Cardiac muscle cell (in vitro differentiated cells and primary cell): ENCODE data around the gene MGARP. TPM values are rescaled to one million over a fixed set of nuclear protein-coding genes. Genes with fewer than 3 reads are reported as not detected.

Experiments used
- DNase-seq, 2 donors: peaks; one replicate each; pipeline versions ENCODE4 v3.0.0 to v3.0.0-alpha.2; 2010 to 2017; ENCODE audit warnings: low read depth in 1 of 2, low spot score in 1 of 2
- H3K27ac ChIP-seq: fragments of 200-600 bp; sonication (generic); 2 replicates; pipeline ENCODE4 v1.5.1; 2016
- H3K27me3 ChIP-seq: fragments of 200-600 bp; sonication (generic); 2 replicates; pipeline ENCODE4 v1.6.0; 2016; ENCODE audit warnings: control low read depth
- H3K36me3 ChIP-seq: fragments of 200-600 bp; sonication (generic); 2 replicates; pipeline ENCODE4 v1.5.1; 2016; ENCODE audit warnings: control low read depth
- H3K4me1 ChIP-seq: fragments of 200-600 bp; sonication (generic); 2 replicates; pipeline ENCODE4 v1.8.1; 2017; ENCODE audit warnings: low read depth, mild to moderate bottlenecking, mixed run types
- H3K4me3 ChIP-seq: fragments of 200-600 bp; sonication (generic); 2 replicates; pipeline ENCODE4 v1.5.1; 2016; ENCODE audit warnings: mild to moderate bottlenecking
- H3K9me3 ChIP-seq: fragments of 200-600 bp; sonication (generic); 2 replicates; pipeline ENCODE4 v1.5.1; 2017; ENCODE audit warnings: low read depth, mild to moderate bottlenecking, control low read depth
- polyA plus RNA-seq: library from polyadenylated mRNA; unstranded; fragments of >200 nt; fragmentation: Nextera tagmentation; extraction: Ambion mirVana; gene quantifications from 2 replicates; pipeline ENCODE4 v1.2.1, GENCODE V29; 2016
- total RNA-seq: library from RNA; depleted of rRNA; stranded (reverse); fragments of >200 nt; gene quantifications from 2 replicates; pipeline ENCODE4 v1.2.3, GENCODE V29; 2016
- TF ChIP-seq, protein P1 (sequence below): IDR thresholded peaks from 2 replicates; pipeline ENCODE4 v1.5.1; 2012; ENCODE audit warnings: low read depth, mild to moderate bottlenecking, low read length

Gene MGARP
- total and polyA plus RNA-seq, 2 experiments from 2014 or later, result 3.0 to 4.4 TPM

DNA sequence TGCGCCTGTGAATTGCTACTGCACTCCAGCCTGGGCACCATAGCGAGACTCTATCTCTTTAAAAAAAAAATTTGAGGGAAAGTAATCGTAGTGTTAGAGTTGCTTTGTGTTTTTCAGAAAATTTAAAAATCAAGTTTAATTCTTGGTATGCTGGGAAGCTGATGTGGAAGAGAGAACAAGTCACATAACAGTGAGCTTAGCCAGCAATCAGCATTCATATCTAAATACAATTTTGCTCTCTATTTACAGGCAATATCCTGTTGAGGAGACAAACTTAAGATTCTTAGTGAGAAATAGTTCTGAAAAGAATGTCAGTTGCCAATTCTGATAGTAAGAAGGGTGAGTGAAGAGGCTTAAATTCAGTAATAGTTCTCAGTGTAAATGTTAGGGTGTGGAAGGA is 31.9 kb upstream of the MGARP start:
- Histone ChIP-seq H3K27me3 (no peaks in the 10 kb centered on the region), H3K4me1 (peaks cover 18% of the 10 kb centered on the region), H3K4me3 (no peak overlapping the region), H3K27ac (peak overlapping the region; percentile 34), H3K36me3 (no peaks in the 10 kb centered on the region), H3K9me3 (no peaks in the 10 kb centered on the region)
- no peak for DNase-seq
- TF ChIP-seq, protein P1, sequence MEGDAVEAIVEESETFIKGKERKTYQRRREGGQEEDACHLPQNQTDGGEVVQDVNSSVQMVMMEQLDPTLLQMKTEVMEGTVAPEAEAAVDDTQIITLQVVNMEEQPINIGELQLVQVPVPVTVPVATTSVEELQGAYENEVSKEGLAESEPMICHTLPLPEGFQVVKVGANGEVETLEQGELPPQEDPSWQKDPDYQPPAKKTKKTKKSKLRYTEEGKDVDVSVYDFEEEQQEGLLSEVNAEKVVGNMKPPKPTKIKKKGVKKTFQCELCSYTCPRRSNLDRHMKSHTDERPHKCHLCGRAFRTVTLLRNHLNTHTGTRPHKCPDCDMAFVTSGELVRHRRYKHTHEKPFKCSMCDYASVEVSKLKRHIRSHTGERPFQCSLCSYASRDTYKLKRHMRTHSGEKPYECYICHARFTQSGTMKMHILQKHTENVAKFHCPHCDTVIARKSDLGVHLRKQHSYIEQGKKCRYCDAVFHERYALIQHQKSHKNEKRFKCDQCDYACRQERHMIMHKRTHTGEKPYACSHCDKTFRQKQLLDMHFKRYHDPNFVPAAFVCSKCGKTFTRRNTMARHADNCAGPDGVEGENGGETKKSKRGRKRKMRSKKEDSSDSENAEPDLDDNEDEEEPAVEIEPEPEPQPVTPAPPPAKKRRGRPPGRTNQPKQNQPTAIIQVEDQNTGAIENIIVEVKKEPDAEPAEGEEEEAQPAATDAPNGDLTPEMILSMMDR, result no peak

DNA sequence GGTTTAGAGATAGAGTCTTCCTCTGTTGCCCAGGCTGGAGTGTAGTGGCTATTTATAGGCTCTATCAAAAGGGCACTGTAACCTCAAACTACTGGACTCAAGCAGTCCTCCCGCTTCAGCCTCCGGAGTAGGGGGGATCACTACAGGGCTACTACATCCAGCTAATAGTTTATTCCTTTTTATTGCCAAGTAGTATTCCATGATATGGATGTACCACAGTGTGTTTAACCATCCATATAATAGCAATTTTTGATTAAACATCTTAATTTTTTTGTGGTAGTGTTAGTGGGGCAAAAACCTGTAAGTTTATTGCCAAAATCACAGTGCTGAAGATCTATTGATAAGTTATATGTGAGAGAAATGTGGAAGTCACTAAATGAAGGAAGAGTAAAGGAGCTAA is 24.9 kb upstream of the MGARP start:
- Histone ChIP-seq H3K27me3 (no peaks in the 10 kb centered on the region), H3K4me3 (no peak overlapping the region), H3K9me3 (no peaks in the 10 kb centered on the region), H3K27ac (no peak overlapping the region), H3K4me1 (peaks cover 11% of the 10 kb centered on the region), H3K36me3 (peaks cover 4% of the 10 kb centered on the region)
- no peak for DNase-seq
- TF ChIP-seq, protein P1, result no peak

DNA sequence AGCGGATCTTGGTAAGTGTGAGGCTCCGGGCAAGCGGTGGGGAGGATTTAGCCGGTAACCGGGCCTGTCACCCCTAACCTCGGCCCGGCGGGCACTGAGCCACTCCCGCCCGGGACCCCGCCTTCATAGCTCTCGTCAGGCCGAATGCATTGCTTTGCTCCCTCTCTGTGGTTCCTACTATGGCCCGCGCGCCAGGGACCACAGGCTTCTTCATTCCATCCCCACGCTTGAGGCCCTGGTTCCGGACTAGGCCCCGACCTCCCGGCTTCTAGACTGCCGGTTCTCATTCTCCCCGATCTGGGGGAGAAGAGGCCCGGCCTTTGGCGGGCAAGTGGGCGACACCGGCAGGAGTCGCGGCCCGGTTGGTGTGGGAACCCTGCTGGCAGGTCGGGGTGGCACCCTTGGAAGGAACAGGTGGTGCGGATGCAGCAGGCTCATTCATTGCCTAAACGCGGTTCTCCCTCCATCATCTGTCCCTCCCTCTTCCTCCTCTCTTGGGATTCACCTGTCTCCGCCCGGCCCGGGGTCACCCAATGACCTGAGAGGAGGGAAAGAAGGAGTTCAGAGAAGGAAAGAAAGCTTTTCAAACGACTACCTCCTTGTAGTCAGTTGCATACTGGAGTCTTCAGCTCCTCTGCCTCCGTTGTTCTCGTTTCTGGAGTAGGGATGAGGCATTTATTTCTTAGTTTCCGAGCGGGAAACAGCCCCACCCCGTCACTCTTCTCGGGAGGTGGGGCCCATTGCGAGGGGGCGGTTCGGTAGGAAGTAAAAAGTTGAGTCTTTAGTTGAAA is 22.0 kb upstream of the MGARP start, which contains the start of gene NDUFC1:
TSS of gene NDUFC1 (minus strand) at position 657 of the 791 bp plus-strand sequence. CDS start 6,679 bp downstream, outside the sequence.
- peaks cover 4% of the 10 kb centered on the region for H3K36me3 ChIP-seq

DNA sequence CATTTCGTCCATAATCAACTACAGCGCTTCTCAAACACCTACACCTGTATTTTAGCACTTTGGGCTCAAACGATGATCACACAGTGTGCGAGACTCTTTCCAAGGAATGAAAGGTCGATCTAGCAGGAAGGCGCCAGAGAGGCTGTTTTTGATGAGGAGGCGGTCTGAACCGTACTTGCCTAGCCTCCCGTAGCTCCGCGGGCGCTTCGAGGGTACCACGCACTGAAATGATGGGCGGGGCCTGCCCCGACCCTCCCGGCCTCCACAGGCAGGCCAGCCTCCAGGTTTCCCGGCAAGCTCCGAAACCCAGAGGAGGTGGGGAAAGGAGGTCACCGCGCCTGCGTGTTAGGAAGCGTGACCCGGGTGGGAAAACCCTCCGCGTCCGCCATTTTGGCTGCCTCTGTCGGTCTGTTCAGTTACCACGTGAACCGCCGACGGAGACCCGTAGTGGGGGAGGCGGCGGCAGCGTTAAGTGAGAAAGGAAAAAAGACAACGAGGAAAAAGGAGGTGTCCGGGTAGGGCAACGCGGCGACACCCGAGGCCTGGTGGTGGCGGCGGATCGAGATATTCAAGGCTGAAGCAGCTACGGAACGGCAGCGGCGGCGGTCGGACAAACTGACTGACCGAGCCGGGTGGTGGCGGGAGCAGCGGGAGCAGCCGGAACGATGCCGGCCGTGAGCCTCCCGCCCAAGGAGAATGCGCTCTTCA is 21.2 kb upstream of the MGARP start, which contains the start of gene NAA15:
TSS of gene NAA15 (plus strand) at position 393 of the 708 bp plus-strand sequence. CDS start at position 666, 273 bp downstream.
- H3K36me3 ChIP-seq, result peaks cover 4% of the 10 kb centered on the region
- peak; percentile 98 to 99 for DNase-seq
- TF ChIP-seq, protein P1, result no peak
- H3K27ac ChIP-seq, result peak within 1 kb of the TSS; percentile 96
- no peaks in the 10 kb centered on the region for H3K27me3 ChIP-seq
- H3K9me3 ChIP-seq, result no peaks in the 10 kb centered on the region
- H3K4me1 ChIP-seq, result peaks cover 17% of the 10 kb centered on the region
- H3K4me3 ChIP-seq, result peak within 1 kb of the TSS; percentile 82

More for the DNA sequence above, 22.0 kb upstream of the MGARP start, which contains the start of gene NDUFC1:
- Histone ChIP-seq H3K27ac (peak within 1 kb of the TSS; percentile 96), H3K27me3 (no peaks in the 10 kb centered on the region), H3K4me3 (peak within 1 kb of the TSS; percentile 82), H3K9me3 (no peaks in the 10 kb centered on the region), H3K4me1 (peaks cover 17% of the 10 kb centered on the region)
- TF ChIP-seq, protein P1, result peak; percentile 15
- DNase-seq, result peak; percentile 50 to 58

DNA sequence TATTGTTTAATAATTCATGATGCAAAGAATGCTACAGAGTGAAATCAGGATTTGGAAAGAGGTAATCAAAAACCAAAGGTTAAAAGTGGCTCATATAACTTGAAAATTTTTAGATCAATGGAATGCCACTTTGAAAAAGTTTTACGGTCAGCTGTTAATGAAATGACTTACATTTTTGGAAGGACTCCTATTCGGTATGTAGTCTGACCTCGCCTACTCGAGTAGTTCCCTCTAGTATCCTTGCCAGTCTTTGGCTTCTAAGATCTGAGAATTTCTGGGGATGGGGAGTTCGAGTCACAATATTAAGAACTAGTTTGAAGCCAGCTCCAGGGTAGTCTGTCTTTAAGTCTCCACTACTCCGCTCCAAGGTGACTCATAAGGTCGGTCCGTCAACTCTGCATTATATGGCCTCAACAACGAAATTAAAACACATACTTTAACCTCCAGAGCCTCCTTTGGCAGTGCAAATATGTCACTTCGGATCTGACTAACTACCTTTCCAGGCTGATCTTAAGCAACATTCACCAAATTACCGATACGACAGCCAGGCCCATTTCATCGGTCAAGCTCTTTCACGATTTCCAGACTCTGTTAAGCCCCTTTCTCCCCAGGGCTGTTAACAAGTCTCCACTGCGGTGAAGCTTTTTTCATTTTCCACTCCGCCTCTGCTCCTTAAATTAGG is 20.5 kb upstream of the MGARP start:
- DNase-seq, result peak; percentile 35 to 60
- peak overlapping the region; percentile 96 for H3K27ac ChIP-seq
- no peaks in the 10 kb centered on the region for H3K36me3 ChIP-seq

More for the DNA sequence above, 20.5 kb upstream of the MGARP start:
- peaks cover 20% of the 10 kb centered on the region for H3K4me1 ChIP-seq
- TF ChIP-seq, protein P1, result no peak
- H3K27me3 ChIP-seq, result no peaks in the 10 kb centered on the region
- H3K9me3 ChIP-seq, result no peaks in the 10 kb centered on the region
- H3K4me3 ChIP-seq, result peak overlapping the region; percentile 82
